AG08396 (cell line): ENCODE measurements around the gene VRTN.
"Not testable (repeated sequence)": the region's sequence is repeated elsewhere in the genome, so short reads cannot be mapped to it uniquely, and the experiment has no call there.

Experiments used
- DNase-seq: peaks from one replicate; pipeline ENCODE4 v3.0.0; 2012; ENCODE audit warnings: low spot score, mixed read lengths

VRTN gene

DNA sequence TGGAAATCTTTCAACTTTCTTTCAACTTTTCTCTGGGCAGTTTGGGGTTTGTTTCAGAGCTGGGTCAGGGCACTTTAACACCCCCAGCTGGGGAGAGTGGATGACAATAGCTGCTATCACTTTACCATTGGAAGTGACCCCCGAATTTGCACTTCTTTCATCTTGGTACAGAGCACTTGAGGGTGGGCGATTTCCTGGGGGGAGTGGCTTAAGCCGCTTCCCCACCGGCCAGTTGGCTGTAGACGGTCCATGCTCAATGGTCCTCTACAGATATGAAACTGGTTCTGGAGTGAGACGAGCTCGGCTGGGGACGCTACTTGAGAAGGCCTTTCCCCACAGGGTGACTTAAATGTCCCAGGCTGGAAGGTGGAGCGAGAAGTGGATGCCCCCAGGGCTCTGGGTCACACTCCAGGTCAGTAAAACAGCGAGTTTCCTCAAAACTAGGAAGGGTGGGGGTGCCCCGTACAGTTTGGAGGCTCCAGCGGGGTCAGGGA, at the start of gene VRTN:
Gene VRTN (plus strand): TSS at position 231 of the 494 bp plus-strand sequence. CDS start 8,313 bp downstream, outside the sequence.
- DNase-seq = peak; percentile 3

DNA sequence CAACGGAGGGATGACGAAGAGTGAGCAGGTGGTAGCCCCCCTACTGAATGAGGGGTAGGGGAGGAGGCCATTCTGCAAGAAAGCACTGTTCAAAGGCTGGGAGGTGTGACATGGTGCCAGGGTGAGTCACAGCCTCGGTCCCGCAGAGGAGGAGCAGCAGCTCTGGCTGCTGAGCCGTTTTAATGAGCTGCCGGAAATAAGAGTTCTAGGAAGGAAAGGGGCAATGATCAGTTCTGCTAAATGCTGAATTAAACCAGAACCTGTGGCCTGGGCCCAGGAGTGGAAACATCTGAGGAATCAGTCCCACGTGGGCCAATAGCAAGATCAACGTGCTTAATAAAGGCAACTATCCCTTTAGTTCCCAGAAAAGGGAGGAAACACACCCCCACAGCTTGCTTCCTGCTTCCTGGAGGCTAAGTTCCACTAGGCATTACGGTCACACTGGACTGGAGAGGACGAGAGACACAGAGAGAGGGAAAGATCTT, 49.2 kb upstream of the VRTN start:
- no peak for DNase-seq

GRCh38 chr14:74301594-74302151, 46.6 kb upstream of the VRTN start:
- no peak for DNase-seq

DNA sequence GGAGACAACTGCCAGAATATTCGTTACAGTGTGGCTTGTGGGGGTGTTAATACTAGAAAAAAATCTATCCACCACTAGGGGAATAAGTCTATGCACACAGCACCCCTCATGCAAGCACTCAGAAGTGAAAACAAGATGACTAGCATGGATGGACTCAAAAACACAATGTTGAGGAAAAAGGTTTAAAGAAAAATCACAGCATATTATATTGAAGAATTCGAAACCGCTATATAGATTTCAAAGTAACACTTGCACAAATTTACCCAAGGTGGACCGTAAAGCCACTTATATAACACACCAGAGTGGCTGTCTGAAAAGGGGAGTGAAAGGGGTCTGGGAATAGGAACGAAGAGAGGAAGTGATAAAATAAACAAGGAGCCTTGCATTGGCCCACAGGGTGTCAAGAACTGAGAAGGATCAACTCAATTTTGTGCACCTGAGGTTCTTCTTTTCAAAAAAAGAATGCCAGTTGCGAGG, 46.1 kb upstream of the VRTN start:
- DNase-seq = peak; percentile 61

- DNase-seq = peak; percentile 90
These were observed 45.4 kb upstream of the VRTN start, which contains the start of gene ABCD4 for GRCh38 chr14:74302634-74303569. Gene ABCD4, minus strand, starts transcription at chr14:74302934. Its CDS starts 22 bp downstream, at chr14:74302912.

- no peak for DNase-seq
These were observed 39.6 kb upstream of the VRTN start for GRCh38 chr14:74308695-74309094.

GRCh38 chr14:74309125-74310022, 38.9 kb upstream of the VRTN start:
- DNase-seq = no peak

- no peak for DNase-seq
These were observed 36.1 kb upstream of the VRTN start for GRCh38 chr14:74312161-74312560.

DNA sequence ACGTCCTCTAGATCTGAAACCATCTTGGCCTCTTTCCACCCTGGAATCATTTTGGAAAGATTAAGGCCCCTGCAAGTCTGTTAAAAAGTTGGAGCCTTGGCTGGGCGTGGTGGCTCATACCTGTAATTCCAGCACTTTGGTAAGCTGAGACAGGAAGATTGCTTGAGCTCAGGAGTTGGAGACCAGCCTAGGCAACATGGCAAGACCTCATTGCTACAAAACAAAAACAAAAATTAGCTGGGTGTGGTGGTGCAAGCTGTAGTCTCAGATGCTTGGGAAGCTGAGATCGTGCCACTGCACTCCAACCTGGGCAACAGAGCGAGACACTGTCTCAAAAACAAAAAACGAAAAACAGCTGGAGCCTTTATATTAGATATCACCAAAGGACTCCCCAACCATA, 34.7 kb upstream of the VRTN start:
- DNase-seq = no peak

DNA sequence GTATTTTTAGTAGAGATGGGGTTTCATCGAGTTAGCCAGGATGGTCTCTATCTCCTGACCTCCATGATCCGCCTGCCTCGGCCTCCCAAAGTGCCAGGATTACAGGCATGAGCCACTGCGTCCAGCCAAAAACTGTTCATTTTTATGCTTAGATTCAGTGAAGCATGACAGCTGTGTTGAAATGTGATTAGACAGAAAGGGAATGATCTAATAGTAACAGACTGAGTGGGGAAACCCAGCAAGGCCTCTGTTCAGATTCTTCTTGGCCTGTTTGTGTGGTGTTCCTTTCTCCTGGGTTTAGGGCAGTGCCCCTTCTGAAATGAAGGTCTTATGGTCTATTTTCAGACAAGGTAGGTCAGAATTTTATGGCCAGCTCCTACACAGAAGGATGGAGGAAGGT, 33.7 kb upstream of the VRTN start:
- no peak for DNase-seq

GRCh38 chr14:74324931-74325361, 23.3 kb upstream of the VRTN start:
- peak; percentile 52 for DNase-seq

DNA sequence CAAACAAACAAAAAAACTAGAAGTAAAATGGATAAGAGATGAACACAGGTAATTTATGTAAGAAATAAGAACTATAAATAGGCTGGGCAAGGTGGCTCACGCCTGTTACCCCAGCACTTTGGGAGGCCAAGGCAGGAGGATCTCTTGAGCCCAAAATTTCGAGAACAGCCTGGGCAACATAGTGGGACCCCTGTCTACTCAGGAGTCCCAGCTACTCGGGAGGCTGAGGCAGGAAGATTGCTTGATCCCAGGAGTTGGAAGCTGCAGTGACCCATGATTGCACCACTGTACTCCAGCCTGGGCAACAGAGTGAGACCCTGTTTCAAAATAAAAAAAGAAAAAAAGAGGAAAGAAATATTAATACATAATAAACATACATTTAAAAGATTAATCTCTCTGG, 22.8 kb upstream of the VRTN start:
- no peak for DNase-seq

DNA sequence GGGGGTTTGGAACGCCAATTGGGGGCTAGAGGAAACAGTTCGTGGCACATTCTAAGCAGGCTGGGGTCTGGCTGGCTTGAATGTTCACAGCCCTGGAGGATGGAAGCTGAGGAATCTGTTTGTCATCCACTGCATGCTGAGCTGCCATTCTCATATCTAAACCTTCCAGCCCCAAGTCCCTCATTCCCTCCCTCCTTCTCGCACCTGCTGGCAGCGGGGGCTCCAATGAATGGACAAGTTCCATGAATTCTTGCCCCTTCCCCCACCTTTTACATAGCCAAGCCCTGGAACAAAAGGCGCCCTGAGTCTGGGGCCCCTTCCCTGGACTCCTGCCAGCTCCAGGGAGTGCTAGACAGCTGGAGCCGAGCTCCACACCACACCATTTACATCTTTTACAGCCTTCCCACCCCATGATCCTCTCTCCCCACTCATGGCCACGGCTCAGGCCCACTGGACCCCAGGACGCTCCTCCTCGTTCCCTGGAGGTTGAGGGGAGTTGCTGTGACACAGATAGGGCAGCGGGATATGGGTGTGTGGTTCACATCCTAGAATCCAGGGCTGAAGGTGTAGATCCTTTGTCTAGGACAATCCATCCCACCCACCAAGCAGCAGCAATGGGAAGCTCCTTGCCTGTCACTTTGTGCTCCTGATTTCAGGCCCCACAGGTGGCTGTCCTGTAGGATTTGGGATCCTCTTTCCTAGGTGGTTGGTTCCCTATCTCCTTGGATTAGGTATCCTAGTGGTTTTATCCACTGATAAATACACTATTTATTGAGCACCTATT, 21.7 kb upstream of the VRTN start:
- DNase-seq = no peak

GRCh38 chr14:74329950-74330552, 18.2 kb upstream of the VRTN start:
- not testable (repeated sequence) for DNase-seq

GRCh38 chr14:74333909-74334308, 14.4 kb upstream of the VRTN start:
- peak; percentile 49 for DNase-seq

DNA sequence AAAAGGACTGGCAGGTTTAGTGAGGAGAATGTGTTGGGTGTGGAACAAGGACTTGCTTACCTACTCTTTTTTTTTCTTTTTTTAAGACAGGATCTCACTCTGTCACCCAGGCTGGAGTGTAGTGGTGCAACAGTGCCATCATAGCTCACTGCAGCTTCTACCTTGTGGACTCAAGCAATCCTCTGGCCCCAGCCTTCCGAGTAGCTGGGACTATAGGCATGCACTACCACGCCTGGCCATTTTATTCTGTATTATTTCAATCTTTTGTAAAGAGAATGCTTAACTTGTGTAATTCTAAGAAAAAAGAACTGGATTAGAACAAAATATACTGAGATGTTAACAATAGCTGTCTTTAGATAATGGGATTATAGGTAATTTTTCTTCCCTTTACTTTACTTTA, 1.9 kb upstream of the VRTN start:
- no peak for DNase-seq

- no peak for DNase-seq
These were observed 1.0 kb upstream of the VRTN start for GRCh38 chr14:74347097-74347794.

- DNase-seq = peak; percentile 8
These were observed 523 bp upstream of the VRTN start for GRCh38 chr14:74347795-74348100.

DNA sequence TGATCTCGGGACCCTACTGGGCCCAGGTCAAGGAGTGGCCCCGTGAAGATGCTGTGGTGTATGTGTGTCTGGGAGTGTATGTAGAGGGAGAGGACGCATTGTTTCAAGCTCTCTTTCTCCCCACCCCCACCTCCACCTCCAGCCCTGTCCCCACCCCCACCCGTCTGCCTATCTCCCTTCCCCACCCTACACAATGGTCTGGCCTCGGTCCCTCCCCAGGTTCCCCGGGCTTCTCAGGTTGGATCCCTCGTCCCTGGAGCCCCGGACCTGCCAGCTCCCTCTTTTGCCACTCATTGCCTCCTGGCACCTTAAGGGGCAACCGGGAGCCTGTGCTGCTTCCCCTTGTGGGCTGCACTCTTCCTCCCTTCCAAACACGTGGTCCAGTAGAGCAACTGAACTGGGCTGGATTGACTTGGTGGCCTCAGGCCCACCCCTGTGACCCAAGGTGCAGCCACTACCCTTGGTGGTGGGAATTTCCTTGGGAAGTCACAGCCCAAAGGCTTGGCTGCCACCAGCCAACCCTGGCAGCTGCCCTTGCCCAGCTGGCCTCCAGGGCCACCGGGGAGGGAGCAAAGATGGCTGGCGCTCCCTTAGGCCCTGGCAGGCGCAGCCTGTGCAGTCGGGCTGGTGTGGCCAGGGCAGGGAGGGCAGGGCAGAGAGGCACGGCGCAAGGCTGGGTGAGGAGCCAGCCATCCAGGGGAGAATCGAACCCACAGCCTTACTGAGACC, 628 bp downstream of the VRTN start:
- DNase-seq = peak; percentile 2
